GM23248 (cell line): ENCODE measurements around the gene GJA3. TPM values are rescaled to one million over a fixed set of nuclear protein-coding genes. Genes with fewer than 3 reads are reported as not detected.

ENCODE experiments used
- DNase-seq: peaks from one replicate; pipeline ENCODE4 v3.0.0-alpha.2; 2015
- H2AFZ ChIP-seq: fragments of 200-600 bp; sonication (generic); 2 replicates; pipeline ENCODE4 v1.6.1; 2016; ENCODE audit warnings: antibody characterized with exemption
- H3F3A ChIP-seq: fragments of 200-600 bp; sonication (generic); 2 replicates; pipeline ENCODE4 v1.6.1; 2016; ENCODE audit warnings: mild to moderate bottlenecking, antibody characterized with exemption, mixed run types; ENCODE audit not compliant: insufficient read depth
- H3K27ac ChIP-seq: fragments of 200-600 bp; sonication (generic); 2 replicates; pipeline ENCODE4 v1.5.1; 2016; ENCODE audit warnings: mild to moderate bottlenecking
- H3K27me3 ChIP-seq: fragments of 200-600 bp; sonication (generic); replicated peaks from 2 replicates; pipeline ENCODE4 v1.6.1; 2016; ENCODE audit warnings: mild to moderate bottlenecking; ENCODE audit not compliant: insufficient read depth
- H3K36me3 ChIP-seq: fragments of 200-600 bp; sonication (generic); 2 replicates; pipeline ENCODE4 v1.6.1; 2016; ENCODE audit warnings: low read depth, mild to moderate bottlenecking
- H3K4me1 ChIP-seq: fragments of 200-600 bp; sonication (generic); 2 replicates; pipeline ENCODE4 v1.6.1; 2016; ENCODE audit warnings: mild to moderate bottlenecking; ENCODE audit not compliant: insufficient read depth
- H3K4me2 ChIP-seq: fragments of 200-600 bp; sonication (generic); one replicate; pipeline ENCODE4 v1.6.1; 2016; ENCODE audit warnings: mild to moderate bottlenecking; ENCODE audit not compliant: unreplicated experiment
- H3K4me3 ChIP-seq: fragments of 200-600 bp; sonication (generic); 2 replicates; pipeline ENCODE4 v1.5.1; 2016; ENCODE audit warnings: mild to moderate bottlenecking
- H3K79me2 ChIP-seq: fragments of 200-600 bp; sonication (generic); 2 replicates; pipeline ENCODE4 v1.6.1; 2016; ENCODE audit warnings: mild to moderate bottlenecking; ENCODE audit not compliant: insufficient read depth
- H3K9ac ChIP-seq: fragments of 200-600 bp; sonication (generic); 2 replicates; pipeline ENCODE4 v1.6.1; 2016; ENCODE audit warnings: mild to moderate bottlenecking
- H3K9me2 ChIP-seq: fragments of 200-600 bp; sonication (generic); 2 replicates; pipeline ENCODE4 v1.6.1; 2016; ENCODE audit warnings: mixed run types, mild to moderate bottlenecking, moderate library complexity; ENCODE audit not compliant: insufficient read depth
- H3K9me3 ChIP-seq: fragments of 200-600 bp; sonication (generic); one replicate; pipeline ENCODE4 v1.6.1; 2017; ENCODE audit warnings: low read depth
- H4K20me1 ChIP-seq: fragments of 200-600 bp; sonication (generic); 2 replicates; pipeline ENCODE4 v1.6.0; 2016; ENCODE audit not compliant: insufficient read depth
- EZH2 ChIP-seq: fragments of 200-600 bp; sonication (generic); IDR thresholded peaks from 2 replicates; pipeline ENCODE4 v1.6.1; 2018; ENCODE audit warnings: antibody characterized with exemption, mild to moderate bottlenecking; ENCODE audit not compliant: insufficient read depth, poor library complexity, severe bottlenecking
- EZH2phosphoT487 ChIP-seq: fragments of 200-600 bp; sonication (generic); IDR thresholded peaks from 2 replicates; pipeline ENCODE4 v1.6.1; 2018; ENCODE audit warnings: antibody characterized with exemption, moderate library complexity, mild to moderate bottlenecking, low read depth; ENCODE audit not compliant: insufficient read depth
- WGBS, 2 experiments: methylation state at CpG; one replicate each; pipeline ENCODE4 v1.1.6; 2015 to 2017; ENCODE audit warnings: low lambda C conversion rate in 2 of 2, low coverage in 1 of 2; ENCODE audit errors: missing lambda C conversion rate in 2 of 2; 5-methylcytosine and 5-hydroxymethylcytosine counted together
- in situ Hi-C: fragments of 300-500 bp; cut with MboI; formaldehyde crosslinking; loops from 2 replicates; pipeline ENCODE4 v1.15.0; 2020
- polyA plus RNA-seq: library from polyadenylated mRNA; unstranded; fragments of >200 nt; fragmentation: Nextera tagmentation; extraction: Ambion mirVana; gene quantifications from 2 replicates; pipeline ENCODE4 v1.2.1, GENCODE V29; 2016
- total RNA-seq: library from RNA; depleted of rRNA; stranded (reverse); fragments of >200 nt; shearing (Covaris generic); gene quantifications from 2 replicates; pipeline ENCODE4 v1.2.3, GENCODE V29; 2014

The GJA3 gene
- total and polyA plus RNA-seq, 2 experiments from 2014 or later, result 1.9 to 5.5 TPM

DNA sequence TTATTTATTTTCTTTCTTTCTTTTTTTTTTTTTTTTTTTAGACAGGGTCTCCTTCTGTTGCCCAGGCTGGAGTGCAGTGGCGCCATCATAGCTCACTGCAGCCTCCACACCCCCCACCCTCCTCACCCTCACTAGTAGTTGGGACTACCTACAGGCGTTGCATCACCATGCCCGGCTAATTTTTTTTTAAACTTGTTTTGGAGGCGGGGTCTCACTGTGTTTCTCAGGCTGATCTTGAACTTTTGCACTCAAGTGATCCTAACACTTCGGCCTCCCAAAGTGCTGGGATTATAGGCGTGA lies 33.6 kb downstream of the GJA3 start:
- TF ChIP-seq EZH2, result no peak
- no peak for TF ChIP-seq EZH2phosphoT487
- Histone ChIP-seq H3K27me3 (no peaks in the 10 kb centered on the region), H3K4me1 (peaks cover 16% of the 10 kb centered on the region), H4K20me1 (no peaks in the 10 kb centered on the region), H3F3A (peaks cover 19% of the 10 kb centered on the region), H3K4me3 (peak overlapping the region; percentile 69), H3K4me2 (peak overlapping the region; percentile 85), H3K27ac (peak overlapping the region; percentile 70), H3K9me2 (no peaks in the 10 kb centered on the region), H3K79me2 (no peaks in the 10 kb centered on the region), H3K36me3 (no peaks in the 10 kb centered on the region), H2AFZ (peak overlapping the region; percentile 94), H3K9ac (peak overlapping the region; percentile 89), H3K9me3 (no peaks in the 10 kb centered on the region)
- no peak for DNase-seq
- WGBS, 2 experiments, result 28 to 31% methylated on average over 6 of the region's 6 CpGs
- in situ Hi-C loops, result no loop called here

DNA sequence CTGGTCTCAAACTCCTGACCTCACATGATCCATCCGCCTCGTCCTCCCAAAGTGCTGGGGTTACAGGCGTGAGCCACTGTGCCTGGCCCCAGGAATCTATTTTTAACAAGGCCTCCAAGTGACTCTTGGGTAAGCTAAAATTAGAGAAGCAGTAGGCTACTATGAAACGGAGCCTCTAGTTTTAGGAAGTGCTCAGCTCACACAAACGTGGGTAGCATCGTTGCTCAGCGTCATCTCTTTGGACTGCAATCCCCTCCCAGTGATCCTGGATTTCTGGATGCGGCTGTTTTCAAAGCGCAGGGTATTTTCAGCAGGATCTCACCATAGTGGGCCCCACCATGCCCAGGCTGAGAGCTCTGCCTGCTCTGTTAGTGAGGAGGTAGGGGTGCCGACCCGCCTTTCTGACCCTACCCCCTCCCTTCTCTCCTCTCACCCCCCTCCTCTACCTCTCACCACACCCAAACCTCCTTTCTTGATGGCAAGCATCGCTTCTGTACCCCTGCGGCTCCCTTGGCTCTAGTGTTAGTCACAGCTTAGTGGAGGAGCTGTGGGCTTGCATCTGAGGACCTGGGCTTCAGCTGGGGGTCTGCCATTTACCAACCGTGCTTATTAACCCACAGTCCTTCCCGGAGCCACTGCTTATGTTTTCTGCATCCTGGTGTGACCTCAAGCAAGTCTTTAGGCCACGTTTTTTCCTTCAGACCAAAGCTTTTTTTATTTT lies 34.2 kb downstream of the GJA3 start:
- H3F3A ChIP-seq, result peaks cover 19% of the 10 kb centered on the region
- in situ Hi-C loops, result no loop called here
- no peak overlapping the region for H2AFZ ChIP-seq
- H3K4me3 ChIP-seq, result no peak overlapping the region
- no peak overlapping the region; the same call in 1 of the 2 replicates for H3K27ac ChIP-seq
- H3K9ac ChIP-seq, result no peak overlapping the region
- WGBS, 2 experiments, result 67 to 71% methylated on average over 14 to 16 of the region's 16 CpGs
- H3K4me2 ChIP-seq, result no peak overlapping the region
- no peaks in the 10 kb centered on the region for H4K20me1 ChIP-seq
- peaks cover 16% of the 10 kb centered on the region for H3K4me1 ChIP-seq
- TF ChIP-seq EZH2 (no peak), EZH2phosphoT487 (no peak)
- no peaks in the 10 kb centered on the region for H3K9me3 ChIP-seq
- H3K79me2 ChIP-seq, result no peaks in the 10 kb centered on the region
- H3K36me3 ChIP-seq, result no peaks in the 10 kb centered on the region
- DNase-seq, result no peak
- no peaks in the 10 kb centered on the region for H3K27me3 ChIP-seq
- no peaks in the 10 kb centered on the region for H3K9me2 ChIP-seq

DNA sequence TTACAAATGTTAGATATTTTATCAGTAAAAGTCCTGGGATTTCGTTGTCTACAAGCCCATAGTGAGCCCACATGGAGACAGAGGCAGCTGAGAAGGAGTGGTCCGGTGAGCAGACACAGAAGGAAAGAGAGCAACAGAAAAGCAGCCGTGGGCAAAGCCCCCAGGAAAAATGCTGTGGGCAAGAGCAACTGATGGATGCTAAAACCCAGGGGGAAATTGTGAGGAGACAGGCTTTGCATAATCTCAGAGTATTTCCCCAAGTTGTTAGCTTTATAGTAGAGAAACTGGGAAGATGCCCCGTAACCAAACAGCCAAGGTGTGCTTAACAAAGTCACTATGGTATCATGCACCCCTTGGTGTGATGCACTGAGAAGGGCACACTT lies 35.1 kb downstream of the GJA3 start:
- H4K20me1 ChIP-seq, result no peaks in the 10 kb centered on the region
- no peaks in the 10 kb centered on the region for H3K36me3 ChIP-seq
- peak overlapping the region; percentile 74 for H3K27ac ChIP-seq
- H3K9me3 ChIP-seq, result no peaks in the 10 kb centered on the region
- peak overlapping the region; percentile 20; the same call in 1 of the 2 replicates for H3K9ac ChIP-seq
- H3F3A ChIP-seq, result peaks cover 19% of the 10 kb centered on the region
- H3K4me3 ChIP-seq, result no peak overlapping the region
- H3K9me2 ChIP-seq, result no peaks in the 10 kb centered on the region
- H3K4me2 ChIP-seq, result no peak overlapping the region
- no peak overlapping the region for H2AFZ ChIP-seq
- 48 to 54% methylated on average over 4 of the region's 4 CpGs for WGBS, 2 experiments
- H3K4me1 ChIP-seq, result peaks cover 16% of the 10 kb centered on the region
- DNase-seq, result no peak
- no peaks in the 10 kb centered on the region for H3K27me3 ChIP-seq
- H3K79me2 ChIP-seq, result no peaks in the 10 kb centered on the region
- TF ChIP-seq EZH2 (no peak), EZH2phosphoT487 (no peak)
- in situ Hi-C loops, result no loop called here

- peaks cover 21% of the 10 kb centered on the region for H3F3A ChIP-seq
- DNase-seq, result peak; percentile 93
- H3K9me3 ChIP-seq, result no peaks in the 10 kb centered on the region
- no peak overlapping the region for H3K4me3 ChIP-seq
- H4K20me1 ChIP-seq, result no peaks in the 10 kb centered on the region
- H3K9me2 ChIP-seq, result no peaks in the 10 kb centered on the region
- H3K4me1 ChIP-seq, result peaks cover 16% of the 10 kb centered on the region
- H3K27me3 ChIP-seq, result no peaks in the 10 kb centered on the region
- H3K9ac ChIP-seq, result peak overlapping the region; percentile 20; the same call in 1 of the 2 replicates
- H3K36me3 ChIP-seq, result no peaks in the 10 kb centered on the region
- H3K27ac ChIP-seq, result peak overlapping the region; percentile 74
- peak overlapping the region; percentile 38 for H3K4me2 ChIP-seq
- H3K79me2 ChIP-seq, result no peaks in the 10 kb centered on the region
- WGBS, 2 experiments, result 1% methylated on average over 4 of the region's 4 CpGs
- H2AFZ ChIP-seq, result no peak overlapping the region
- no peak for TF ChIP-seq EZH2
- no peak for TF ChIP-seq EZH2phosphoT487
- in situ Hi-C loops, result no loop called here
Measured at GRCh38 chr13:20125129-20125782, 35.6 kb downstream of the GJA3 start.
